Activated CD8-positive, alpha-beta memory T cell treated with anti-CD3 and anti-CD28 coated beads, Interleukin-2, amount 50 U/mL, for 1 hour (primary cell): ENCODE measurements around the gene SYT10.
"Not testable (repeated sequence)": the region's sequence is repeated elsewhere in the genome, so short reads cannot be mapped to it uniquely, and the experiment has no call there.

Experiments used
- DNase-seq: peaks from one replicate; pipeline ENCODE4 v3.0.0-alpha.2; 2020; ENCODE audit errors: extremely low read depth

The SYT10 gene, protein sequence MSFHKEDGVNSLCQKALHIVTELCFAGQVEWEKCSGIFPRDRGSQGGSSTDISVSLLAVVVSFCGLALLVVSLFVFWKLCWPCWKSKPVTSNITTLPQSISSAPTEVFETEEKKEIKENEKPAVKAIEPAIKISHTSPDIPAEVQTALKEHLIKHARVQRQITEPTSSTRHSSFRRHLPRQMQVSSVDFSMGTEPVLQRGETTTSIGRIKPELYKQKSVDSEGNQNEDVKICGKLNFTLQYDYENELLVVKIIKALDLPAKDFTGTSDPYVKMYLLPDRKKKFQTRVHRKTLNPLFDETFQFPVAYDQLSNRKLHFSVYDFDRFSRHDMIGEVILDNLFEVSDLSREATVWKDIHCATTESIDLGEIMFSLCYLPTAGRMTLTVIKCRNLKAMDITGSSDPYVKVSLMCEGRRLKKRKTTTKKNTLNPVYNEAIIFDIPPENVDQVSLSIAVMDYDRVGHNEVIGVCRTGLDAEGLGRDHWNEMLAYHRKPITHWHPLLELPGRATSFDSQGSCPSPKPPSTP

DNA sequence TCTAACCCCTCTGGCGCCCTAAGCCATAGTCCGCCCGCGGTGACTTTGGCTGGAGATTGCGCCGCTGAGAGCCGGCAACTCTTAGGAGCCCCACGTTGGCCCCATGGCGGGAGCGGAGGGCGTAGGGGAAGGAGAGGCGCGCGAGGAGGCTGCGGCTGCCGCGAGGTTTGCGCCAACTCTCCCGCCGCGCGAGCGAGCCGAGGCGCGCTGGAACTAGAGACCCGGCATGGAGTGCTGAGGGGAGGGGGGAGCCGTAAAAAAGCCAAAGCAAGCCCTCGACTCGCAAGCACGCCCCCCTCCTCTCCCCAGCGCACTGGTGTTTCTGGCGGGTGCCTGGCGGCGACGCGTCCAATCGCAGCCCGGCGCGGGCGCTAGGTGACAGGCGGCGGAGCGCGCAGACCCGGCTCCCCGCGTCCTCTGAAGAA lies at the start of gene SYT10:
Gene SYT10 (minus strand): TSS at position 233 of the 425 bp plus-strand sequence. CDS start 297 bp downstream, outside the sequence.
- DNase-seq, result no peak

DNA sequence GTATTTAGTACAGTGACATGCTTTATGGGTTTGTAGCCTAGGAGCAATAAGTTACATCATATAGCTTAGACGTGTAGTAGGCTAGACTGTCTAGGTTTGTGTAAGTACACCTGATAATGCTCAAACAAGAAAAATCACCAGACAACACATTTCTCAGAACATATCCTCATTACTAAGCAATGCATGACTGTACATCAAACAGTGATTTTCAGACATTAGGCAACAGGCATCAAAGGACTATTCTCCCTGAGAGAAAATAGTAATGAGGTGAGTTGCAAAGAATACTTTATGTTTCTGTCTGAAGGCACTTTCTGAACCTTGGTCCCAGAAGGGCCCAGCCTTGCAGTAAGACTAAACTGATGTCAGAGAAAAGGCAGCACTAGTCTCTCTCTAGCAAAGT lies 48.4 kb upstream of the SYT10 start:
- no peak for DNase-seq

DNA sequence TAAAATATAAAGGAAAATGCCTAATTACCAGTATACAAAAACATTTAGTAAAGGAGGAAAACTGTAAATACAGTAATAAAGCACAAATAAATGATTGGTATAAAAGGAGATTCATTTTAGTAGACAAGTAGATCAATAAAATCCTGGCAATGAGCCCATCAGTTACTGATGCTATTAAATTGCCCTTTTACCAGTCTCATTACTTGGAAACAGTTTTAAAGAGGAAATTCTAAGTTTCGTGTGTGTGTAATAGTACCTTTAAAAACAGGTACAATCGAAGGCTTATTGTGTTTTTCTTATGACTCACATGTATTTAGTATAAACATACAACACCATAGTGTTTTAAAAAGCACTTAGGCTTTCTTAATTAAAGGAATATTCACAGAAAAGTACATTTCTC lies 46.4 kb upstream of the SYT10 start:
- no peak for DNase-seq

DNA sequence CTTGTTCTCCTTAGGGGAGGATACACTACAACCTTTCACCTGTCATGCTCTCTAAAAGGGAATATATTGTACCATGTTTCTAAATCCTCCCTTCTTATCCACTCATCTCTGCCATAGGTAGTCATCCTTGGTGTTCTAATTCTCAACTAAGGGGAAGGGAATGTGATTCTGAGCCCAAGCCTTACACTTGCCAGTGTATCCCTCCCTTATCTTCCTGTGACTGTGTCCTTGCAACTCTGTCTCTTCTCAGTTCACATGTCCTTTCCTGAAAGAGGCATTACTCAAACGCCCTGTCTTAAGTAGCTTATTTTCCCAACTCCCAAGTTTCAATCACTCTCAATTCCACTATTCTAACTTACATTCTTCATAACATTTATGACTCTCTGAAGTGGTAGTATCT lies 44.5 kb upstream of the SYT10 start:
- DNase-seq, result no peak

DNA sequence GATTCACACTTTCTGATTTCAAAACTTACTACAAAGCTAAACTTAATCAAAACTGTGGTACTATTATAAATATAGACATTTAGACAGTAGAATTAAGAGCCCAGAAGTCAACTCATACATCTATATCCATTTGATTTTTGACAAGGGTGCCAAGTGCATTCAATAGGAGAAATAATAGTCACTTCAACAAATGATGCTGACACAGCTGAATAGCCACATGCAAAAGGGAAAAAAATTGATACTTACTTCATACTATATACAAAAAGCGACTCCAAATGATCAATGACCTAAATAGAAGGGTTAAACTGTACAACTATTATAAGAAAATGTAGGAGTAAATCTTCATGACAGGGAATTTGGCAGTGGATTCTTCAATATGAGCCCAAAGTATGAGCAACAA lies 40.7 kb upstream of the SYT10 start:
- no peak for DNase-seq

DNA sequence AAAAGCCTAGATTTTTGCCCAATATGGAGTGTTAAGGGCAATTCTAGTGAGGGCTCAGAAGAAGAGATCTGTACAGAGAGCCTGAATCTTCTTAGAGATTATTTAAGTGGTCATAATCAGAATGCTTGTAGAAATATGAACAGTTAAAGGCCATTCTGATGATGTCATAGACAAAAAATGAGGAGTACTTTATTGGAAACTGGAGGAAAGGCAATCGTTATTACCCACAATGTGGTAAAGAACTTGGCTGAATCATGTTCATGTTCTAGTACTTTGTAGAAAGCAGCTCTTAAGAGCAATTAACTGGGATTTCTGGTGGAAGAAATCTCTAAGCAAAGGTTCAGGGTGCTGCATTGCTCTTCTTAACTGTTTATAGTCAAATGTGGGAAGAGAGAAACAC lies 36.4 kb upstream of the SYT10 start:
- DNase-seq, result no peak

DNA sequence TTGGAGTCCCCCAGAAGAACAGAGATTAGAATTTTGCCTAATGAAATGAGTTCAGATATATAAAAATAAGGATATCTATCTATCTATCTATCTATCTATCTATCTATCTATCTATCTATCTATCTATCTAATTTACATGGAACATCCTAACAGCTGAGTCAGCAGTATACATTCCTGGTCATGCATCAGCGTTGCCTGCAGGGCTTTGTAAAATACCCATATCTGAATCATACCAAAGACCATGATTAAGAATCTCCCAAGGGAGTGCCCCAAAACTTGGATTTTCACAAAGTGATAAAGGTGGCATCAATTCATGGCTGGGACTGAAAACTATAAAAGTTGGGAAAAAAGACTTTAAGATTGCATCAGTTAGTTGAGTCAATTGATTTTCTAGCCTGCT lies 32.7 kb upstream of the SYT10 start:
- DNase-seq, result no peak

DNA sequence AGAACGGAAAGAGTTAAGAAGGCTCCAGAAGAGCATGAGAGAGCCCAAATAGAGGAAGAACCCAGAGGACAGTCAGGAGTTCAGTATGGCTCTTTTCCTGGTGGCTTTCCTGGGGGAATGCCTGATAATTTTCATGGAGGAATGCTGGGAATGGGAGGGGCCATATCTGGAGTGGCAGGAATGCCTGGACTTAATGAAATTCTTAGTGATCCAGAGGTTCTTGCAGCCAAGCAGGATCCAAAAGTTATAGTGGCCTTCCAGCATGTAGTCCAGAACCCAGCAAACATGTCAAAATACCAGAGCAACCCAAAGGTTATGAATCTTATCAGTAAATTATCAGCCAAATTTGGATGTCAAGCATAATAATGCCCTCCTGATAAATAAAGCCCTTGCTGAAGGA lies 15.5 kb upstream of the SYT10 start:
- DNase-seq, result no peak

DNA sequence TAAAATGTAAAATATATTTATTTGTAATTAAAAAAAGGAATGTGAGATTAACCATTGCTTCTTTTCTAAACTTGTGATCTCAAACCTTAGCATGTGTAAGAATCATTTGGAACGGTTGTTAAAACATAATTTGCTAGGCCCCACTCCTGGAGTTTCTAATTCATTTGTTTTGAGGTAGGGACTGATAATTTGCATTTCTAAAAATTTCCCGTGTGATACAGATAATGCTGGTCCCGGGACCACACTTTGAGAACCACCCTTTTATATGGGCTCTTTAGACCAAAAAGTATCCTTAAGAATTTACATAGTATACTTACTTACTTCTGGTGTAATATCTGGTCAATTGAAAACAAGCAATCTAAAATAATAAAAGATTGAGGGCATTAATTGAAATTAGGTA lies 10.9 kb upstream of the SYT10 start:
- DNase-seq, result no peak

DNA sequence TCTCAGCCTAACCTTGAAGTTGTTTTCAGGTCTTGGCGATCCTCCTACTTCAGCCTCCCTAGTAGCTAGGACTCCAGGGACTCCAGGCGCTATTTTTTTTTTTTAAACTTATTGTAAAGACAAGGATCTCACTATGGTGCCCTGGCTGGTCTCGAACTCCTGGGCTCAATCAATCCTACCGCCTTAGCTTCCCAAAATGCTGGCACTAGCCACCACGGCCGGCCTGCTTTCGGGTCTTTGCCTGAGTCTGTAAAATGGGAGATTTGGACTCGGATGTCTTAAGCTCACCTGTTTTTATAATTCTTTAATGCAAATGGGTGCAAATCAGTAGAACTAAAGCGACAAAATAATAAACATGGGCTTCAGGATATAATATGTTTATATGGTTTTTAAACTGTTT lies 858 bp upstream of the SYT10 start:
- DNase-seq, result no peak

DNA sequence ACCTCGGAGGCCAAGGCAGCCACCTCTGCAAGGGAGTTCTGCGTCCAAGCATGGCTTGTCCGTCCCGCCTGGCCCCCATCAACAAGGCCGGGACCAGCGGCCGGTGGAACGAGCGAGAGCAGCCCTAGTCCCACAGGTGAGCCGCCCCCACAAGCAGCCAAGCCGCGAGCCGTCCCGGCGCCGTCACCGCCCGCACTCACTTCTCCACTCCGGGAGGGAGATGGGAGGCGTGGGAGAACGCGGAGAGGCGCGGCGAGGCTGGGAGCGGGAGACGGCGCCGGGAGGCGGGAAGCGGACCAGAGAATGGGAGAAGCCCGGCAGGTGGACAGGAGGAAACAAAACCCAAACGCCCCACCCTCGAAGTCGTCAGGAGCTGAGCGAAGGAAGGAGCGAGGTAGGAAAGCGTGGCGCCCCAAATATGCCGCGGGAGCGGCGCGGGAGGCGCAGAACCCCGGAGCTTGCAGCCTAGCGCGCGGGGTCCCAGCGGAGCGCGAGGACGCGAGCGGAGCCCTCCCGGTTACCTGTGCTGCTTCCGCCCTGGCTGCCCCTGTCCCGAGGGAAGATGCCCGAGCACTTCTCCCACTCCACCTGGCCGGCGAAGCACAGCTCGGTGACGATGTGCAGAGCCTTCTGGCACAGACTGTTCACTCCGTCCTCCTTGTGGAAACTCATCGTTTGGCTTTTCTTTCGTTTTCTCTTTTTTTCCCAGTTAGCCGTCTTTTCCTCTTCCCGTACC lies 600 bp downstream of the SYT10 start:
- DNase-seq, result no peak

DNA sequence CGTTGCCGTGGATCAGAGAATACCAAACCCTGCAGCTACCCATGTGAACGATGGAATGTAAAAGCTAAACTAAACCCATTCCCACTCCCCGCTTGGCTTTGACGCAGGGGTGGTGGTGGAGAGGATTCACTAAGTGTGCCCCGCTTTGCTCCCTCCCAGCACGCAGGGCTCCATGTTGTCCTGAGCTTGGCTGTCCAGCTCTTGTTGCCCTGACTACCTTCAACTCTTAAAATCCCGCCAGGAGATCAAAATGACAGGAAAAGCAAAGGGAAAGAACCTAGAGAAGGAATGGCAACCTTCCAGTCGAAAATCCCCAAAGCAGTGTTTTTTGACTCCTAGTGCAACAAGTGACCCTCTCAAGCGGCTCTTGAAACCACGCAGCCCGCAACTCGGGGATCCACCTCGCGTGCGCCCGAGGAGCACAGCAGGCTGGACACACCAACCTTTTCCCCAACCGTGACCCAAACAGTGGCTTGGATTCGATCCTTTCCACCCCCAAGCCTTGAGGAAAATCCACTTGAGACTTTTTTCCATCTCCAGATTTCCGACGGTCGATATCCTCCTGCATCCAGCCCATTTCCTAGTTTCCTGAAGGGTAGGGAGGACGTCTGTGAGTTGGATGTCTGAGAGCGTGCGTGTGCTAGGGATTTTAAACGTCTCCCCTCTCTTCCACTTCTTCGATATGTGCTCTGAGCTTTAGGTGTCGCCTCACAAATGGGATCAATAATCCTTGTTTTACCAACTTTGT lies 1.4 kb downstream of the SYT10 start:
- DNase-seq, result no peak

DNA sequence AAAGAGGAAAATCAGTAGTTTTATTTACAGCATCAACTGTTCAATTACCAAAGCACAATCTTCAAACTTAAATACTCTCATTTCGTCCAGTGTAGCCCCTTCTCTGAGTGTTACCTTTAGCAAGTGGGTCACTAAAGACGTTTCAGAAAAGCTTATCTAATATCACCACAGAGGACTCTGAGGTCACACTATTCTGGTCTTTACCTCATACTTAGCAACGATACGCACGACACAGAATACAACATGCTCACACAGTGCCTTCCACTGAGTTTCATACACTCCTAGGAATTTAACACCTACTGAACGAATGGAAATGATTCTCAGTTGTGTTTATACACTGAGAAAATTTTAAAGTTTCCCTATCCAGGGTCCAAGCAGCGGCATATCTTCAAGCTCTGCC lies 2.0 kb downstream of the SYT10 start:
- DNase-seq, result no peak

DNA sequence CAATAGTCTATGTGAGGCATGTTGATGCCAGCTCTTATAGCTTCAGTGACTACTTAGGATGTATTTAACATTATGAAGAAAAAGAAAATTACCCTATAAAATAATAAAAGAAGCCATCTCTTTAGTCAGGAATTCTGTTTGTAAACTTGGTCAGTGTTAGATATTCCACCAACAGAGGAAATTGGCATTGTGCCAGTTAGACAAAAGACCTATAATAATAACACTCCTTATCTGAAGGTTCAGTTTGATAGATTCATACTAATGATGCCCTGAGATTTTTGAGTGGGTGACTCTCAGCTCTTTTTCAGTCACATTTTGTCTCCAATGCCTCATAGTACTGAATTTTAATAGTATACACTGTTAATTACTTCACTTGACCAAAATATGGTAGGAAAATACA lies 6.6 kb downstream of the SYT10 start:
- no peak for DNase-seq

DNA sequence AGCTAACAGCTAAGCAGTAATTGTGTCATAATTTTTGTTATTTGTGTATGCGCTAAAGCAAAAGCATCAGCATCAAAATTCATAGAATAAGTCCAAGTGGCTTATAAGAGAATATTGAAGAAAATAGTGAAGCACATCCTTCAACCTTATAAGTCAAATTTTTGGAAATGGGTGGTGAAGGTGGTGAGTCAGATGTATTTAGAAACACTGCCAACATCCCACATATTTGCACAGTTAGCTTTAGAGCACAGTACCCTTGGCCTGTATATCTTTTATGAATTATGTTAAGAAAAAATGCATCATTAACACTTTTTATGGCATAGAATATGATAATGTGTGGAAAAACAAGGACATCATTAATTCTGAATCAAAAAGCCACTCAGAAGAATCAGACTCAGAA lies 8.0 kb downstream of the SYT10 start:
- DNase-seq, result no peak

DNA sequence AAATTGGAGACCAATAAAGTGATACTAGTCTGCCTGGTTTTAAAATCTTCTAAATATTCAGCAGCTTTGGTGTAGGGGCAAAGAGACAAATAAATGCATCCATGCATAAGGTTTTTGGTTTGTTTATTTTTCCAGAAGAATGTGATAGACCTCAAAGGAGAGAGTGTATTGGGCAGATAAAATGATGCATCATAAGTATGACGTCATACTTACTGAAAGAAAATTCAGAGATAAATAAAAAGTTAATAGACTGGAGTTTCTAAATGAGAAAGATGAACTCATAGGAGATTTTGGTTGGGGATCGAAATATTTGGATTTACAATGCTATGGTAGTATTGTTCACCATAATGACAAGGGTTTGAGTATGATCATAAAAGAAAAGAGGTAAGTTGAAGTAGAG lies 10.2 kb downstream of the SYT10 start:
- no peak for DNase-seq

DNA sequence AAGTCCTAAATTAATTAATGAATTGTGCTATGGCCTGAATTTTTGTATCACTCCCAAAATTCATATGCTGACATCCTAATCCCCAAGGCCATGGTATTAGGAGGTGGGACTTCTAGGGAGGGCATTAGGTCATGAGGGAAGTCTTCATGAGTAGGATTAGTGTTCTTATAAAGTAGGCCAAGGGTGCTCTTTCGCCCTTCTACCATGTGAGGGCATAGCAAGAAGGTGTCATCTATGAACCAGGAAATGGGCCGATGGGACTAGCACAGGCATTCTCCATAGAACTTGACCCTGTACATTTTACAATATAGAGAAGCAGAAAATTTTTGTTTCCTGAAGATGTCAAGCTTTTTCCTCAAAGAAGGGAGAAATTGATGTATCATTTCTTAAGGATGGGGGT lies 12.5 kb downstream of the SYT10 start:
- DNase-seq, result no peak

DNA sequence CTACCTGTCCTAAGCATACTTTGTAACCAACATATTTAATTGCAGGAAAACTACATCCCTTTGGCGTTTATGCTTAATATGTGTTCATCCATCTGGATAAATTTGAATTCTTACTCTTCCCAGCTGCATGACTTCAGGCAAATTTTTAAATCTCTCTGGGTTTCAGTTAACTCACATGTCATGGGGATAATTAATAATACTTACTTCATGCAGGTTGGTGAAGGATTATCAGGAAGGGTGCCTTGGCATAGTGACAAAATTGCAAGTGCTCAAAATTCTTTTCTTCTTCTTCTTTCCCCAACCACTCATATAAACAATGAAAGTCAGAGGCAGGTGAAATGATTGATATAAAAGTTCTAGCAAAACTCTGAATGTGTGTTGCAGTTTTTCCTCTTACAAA lies 15.9 kb downstream of the SYT10 start:
- no peak for DNase-seq

DNA sequence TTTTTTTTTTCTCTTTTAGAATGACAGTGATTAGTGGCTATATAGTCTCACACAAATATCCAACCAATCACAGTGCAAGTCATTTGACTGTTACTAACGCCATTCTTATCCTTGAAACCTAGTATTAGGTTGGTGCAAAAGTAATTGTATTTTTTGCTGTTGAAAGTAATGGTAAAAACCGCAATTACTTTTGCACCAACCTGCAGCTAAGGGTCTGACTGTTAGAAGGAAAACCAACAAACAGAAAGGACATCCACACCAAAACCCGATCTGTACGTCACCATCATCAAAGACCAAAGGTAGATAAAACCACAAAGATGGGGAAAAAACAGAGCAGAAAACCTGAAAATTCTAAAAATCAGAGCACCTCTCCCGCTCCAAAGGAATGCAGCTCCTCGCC lies 27.2 kb downstream of the SYT10 start:
- DNase-seq, result not testable (repeated sequence)

DNA sequence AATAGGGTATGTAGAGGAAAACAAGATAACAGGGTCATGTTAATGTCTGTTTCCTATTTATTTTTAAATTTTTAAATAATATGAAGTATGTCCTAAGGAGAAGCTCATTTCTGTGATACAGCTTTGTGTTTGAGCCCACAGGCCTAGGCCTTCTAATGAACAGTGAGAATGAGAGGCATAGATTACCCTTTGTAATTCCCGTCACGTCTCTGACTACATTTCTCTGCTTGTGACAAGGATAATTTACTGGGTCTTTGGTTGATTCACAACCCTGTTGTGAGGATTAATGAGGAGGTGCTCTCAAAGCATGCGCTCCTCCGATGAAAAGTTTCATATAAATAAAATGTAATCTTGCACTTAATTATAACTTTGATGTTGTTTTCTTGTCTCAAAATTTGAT lies 56.1 kb downstream of the SYT10 start:
- no peak for DNase-seq

DNA sequence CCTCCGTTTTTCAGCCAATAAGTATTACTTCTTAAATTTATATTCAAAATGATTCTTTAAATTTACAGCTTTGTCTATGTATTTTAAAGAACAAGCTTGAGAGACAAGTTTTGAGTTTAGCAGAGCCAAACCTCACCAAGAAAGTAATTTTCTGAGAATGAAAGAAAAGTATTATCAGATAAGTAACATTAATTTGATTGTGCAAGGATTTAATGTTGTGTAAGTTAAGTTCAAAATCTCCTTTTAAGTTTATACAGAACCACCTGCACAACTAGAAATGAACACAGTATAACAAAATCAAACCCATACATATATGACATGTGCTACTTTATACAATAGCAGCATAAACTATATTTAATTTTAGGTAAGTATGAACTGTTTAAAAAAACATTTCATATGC lies 63.5 kb downstream of the SYT10 start:
- no peak for DNase-seq

DNA sequence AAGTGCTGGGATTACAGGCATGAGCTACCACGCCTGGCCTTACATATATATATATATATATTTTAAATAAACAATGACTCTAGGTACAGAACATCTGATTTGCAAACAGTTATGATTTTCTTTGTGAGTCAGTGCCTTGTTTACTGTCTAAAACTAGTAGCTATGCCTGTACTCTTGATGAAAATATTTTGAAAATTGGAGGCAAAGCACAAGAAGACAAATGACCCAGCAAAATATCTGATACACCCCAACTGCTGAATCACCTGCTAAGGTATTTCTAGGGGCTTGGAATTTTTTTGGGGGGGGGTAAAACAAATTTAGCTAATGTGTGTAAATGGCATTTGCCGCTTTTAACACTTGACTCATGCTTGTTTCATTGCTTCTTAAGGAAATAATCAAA lies 69.3 kb downstream of the SYT10 start:
- no peak for DNase-seq
